Inferior parietal cortex (tissue), 1 donor: ENCODE data around the gene LEUTX.
"Not testable (repeated sequence)": the region's sequence is repeated elsewhere in the genome, so short reads cannot be mapped to it uniquely, and the experiment has no call there.

ENCODE experiments used
- DNase-seq: peaks from one replicate; pipeline ENCODE4 v3.0.0-alpha.2; 2016; ENCODE audit errors: extremely low spot score

LEUTX gene

DNA sequence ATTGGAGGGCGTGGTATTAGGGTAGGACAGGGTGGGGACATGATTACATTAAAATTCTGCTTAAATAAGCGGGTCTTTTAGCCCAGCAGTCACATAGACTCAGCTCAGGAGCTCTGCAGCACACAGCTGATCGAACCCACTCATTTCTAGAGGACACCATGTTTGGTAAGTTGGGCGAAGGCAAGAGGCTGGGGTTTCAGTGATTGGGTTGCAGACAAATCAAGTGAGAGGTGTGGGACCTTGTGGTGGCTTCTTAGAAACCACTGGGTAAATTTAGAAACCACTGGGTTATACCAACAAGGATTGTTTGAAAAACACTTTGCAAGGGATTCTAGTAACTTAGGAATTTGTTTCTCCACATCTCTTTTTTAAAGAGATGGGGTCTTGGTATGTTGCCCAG lies at the start of gene LEUTX:
Gene LEUTX (plus strand): TSS at position 92 of the 400 bp plus-strand sequence. CDS start 67 bp downstream, at position 159.
- no peak for DNase-seq

DNA sequence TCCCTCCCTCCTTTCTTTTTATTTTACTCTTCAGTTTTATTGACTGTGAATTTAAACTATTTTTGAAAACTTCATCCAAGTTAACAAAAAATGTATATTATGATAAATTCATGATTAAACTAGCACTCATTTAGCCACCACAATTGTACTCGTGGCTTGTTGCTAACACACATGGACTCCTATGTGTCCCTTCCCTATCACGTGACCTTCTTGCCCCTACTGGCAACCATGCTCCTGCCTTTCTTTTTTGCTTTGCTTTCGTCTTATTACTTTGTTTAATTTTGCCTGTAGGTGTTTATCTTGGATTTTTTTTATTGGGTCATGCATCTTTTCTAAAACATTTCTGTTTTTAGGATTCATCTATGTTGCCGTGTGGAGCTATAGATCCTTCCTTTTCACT lies 49.1 kb upstream of the LEUTX start:
- no peak for DNase-seq

- no peak for DNase-seq
These were observed 47.0 kb upstream of the LEUTX start for GRCh38 chr19:39731685-39732084.

GRCh38 chr19:39733841-39734240 lies 44.8 kb upstream of the LEUTX start:
- no peak for DNase-seq

- DNase-seq: no peak
These were observed 43.0 kb upstream of the LEUTX start for GRCh38 chr19:39735688-39736087.

- no peak for DNase-seq
These were observed 42.6 kb upstream of the LEUTX start for GRCh38 chr19:39736088-39736487.

GRCh38 chr19:39737351-39737750 lies 41.3 kb upstream of the LEUTX start:
- DNase-seq: no peak

DNA sequence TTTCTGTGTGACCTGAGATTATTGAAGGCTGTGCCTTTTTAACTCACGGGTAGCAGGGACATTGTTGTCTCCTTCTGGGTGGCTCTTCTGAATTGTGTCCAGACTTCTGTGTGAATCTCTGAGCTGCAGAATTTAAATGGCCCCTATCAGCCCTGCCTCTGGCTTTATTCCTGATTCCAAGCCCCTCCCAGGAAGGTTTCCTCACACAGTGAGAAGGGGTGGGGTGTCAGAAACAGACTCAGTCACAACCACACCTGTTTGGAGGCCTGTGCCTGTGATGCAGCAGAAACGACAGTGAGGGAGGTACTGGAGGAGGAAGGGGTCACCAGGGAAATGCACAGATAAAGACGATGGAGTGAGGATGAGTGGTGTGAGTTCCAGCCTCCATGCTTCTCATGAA lies 40.8 kb upstream of the LEUTX start, which contains the start of gene CLC:
Gene CLC (minus strand): TSS at position 139 of the 400 bp plus-strand sequence. CDS start 77 bp downstream, at position 62.
- no peak for DNase-seq

GRCh38 chr19:39738814-39739213 lies 39.8 kb upstream of the LEUTX start:
- no peak for DNase-seq

GRCh38 chr19:39740395-39740794 lies 38.3 kb upstream of the LEUTX start:
- DNase-seq: no peak

- no peak for DNase-seq
These were observed 33.0 kb upstream of the LEUTX start for GRCh38 chr19:39745643-39746042.

GRCh38 chr19:39746836-39747529 lies 31.7 kb upstream of the LEUTX start:
- no peak for DNase-seq

DNA sequence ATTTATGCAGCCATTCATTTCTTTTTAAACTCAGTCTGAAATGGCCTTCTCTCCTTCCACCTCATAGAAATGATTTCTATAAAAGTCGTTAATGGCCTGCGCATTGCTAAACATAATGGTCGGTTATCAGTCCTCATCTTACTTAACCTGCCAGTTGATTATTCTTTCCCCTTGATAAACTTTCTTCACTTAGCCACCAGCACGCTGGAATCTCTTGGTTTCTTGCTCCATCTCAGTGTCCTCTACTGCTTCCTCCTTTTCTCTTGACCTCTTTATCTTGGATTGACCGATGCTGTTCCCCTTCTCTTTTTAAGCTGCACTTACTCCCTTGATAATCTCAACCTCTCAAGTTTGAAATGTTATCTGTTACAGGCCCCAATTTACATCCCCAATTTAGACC lies 28.7 kb upstream of the LEUTX start:
- DNase-seq: no peak

- no peak for DNase-seq
These were observed 26.3 kb upstream of the LEUTX start for GRCh38 chr19:39752390-39752789.

DNA sequence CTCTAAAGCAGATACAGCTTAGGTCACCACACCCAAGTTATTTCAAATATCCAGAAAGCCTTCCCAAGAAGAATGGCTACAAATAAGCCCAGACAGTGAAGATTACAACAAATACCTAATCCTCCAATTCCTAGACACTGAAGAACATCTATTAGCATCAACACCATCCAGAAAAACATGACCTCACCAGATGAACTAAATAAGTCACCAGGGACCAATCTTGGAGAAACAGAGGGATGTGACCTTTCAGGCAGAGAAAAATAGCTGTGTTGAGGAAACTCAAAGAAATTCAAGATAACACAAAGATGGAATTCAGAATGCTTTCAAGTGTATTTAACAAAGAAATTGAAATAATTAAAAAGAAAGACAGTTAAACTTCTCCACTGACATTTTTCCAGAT lies 25.9 kb upstream of the LEUTX start:
- DNase-seq: no peak

- DNase-seq: no peak
These were observed 24.1 kb upstream of the LEUTX start for GRCh38 chr19:39754544-39754943.

DNA sequence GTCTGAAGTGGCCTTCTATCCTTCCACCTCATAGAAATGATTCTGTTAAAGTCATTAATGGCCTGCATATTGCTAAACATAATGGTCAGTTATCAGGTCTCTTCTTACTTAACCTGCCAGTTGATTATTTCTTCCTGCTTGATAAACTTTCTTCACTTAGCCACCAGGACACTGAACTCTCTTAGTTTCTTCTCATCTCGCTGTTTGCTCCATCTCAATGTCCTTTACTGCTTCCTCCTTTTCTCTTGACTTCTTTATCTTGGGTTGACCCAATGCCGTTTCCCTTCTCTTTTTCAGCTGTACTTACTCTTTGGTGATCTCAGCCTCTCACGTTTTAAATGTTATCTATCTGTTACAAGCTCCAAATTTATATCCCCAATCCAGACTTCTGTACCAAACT lies 23.7 kb upstream of the LEUTX start:
- DNase-seq: no peak

GRCh38 chr19:39759457-39760184 lies 19.0 kb upstream of the LEUTX start:
- DNase-seq: no peak

DNA sequence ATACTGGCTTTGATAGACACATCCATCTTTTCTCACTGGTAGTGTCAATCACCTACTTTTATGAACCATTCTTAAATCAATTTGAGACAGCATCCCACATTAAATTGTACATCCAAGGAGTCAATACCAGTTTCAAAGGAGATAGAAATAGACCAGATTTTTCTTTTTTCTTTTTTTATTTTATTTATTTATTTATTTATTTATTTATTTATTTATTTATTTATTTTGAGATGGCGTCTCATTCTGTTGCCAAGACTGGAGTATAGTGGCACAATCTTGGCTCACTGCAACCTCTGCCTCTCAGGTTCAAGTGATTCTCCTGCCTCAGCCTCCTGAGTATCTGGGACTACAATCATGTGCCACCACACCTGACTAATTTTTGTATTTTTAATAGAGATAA lies 16.8 kb upstream of the LEUTX start:
- DNase-seq: not testable (repeated sequence)

DNA sequence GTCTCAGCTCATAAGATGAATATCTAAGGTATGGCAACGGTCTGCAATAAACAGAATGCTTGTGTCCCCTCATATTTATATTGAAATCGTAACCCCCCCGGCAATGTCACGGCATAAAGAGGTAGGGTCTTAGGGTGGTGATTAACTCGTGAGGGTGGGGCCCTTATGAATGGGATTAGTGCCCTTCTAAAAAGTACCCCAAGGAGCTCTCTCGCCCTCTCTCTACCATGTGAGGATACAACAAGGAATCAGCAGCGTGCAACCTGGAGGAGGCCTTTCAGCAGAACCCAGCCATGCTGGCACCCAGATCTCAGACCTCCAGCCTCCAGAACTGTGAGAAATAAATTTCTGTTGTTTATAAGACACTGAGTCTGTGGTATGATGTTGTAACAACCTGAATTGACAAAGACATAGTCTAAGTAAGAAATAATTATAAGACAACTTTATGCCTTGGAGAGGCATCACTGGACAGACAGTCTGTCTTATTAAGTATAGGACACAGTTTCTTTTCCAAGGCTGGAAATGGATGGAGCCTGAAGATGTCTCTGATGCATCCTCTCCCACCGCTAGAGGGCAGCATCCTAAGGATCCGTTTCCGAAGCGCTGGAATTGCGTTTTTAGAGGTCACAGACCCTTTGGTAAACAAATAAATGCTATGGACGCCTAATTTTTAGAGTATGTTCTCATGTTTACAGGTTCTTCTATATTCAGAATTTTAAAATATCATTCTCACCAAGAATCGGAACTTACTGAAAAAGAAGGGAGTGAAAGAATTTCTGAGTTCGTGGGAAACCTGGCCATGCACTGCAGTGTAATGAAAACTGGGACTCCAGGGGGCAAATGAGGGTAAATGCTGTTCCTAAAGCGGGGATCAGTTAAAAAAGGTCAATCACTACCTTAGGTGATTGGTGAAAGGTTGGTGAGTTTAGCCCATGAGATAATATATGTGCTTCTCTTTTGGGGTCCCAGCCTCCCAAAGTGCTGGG lies 13.3 kb upstream of the LEUTX start:
- peak; percentile 25 for DNase-seq

GRCh38 chr19:39768334-39768733 lies 10.3 kb upstream of the LEUTX start:
- DNase-seq: no peak

DNA sequence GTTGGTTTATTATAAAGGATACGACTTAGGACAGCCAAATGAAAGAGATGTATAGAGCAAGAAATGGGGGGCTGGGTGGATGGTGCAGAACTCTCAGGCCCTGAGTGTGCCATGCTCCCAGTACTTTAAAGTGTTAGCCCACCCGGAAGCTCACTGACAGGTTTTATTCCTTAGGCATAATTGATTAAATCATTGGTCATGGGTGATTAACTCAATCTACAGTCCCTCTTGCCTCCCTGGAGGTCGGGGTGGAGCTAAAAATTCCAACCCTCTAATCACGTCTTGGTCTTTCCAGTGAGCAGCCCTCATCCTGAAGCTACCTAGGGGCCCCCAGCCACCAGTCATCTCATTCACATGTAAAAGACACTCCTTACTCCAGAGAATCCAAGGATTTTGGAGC lies 9.9 kb upstream of the LEUTX start:
- DNase-seq: no peak
